ENCODE measurements around the gene LSM3. TPM values are rescaled to one million over a fixed set of nuclear protein-coding genes. Genes with fewer than 3 reads are reported as not detected.

Gene LSM3
- total RNA-seq, 1 donor, result 15.6 TPM

DNA sequence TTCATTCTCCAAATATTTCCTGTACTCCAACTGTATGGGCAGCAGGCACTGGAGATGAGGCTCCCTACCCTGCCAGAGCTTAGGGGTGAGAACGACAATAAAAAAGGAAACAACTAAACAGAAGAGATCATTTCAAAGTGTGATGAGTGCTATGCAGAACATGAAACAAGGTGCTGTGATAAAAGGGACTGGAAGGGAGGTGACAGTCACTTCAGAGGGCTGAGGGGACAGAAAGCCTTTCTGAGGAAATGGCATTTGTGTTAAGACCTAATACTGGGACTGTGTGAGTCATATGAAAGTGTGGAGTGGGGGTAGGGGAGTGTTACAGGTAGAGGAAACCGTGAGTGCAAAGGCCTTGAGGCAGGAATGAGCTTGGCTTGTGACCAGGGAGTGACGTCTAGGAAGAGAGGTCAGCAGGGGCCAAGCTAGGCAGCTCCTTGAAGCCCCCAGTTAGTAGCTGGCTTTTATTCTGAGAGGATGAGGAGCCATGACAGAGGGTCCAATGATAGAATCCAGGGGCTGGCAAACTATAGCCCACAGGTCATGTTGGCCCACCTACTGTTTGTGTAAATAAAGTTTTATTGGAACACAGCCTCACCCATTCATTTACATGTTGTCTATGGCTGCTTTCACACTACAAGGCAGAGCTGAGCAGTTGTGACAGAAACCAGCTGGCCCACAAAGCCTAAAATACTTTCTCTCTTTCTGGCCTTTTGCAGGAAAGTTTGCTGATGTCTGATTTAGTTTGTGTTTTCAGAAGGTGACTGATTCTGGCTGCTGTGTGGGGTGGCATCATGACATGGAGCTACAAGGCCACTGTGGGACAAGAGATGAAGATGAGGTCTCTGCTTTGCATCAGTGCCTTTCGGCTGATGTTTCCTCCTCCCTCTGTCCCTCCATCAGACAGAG, 56.6 kb downstream of the LSM3 start:
- TF ChIP-seq CTCF (IDR thresholded peaks at IDR 0.05; ENCODE audit: insufficient read depth, low read length), result no peak
- no peak overlapping the region for H3K4me3 ChIP-seq (ENCODE audit: low read depth, low read length)
- DNase-seq (ENCODE audit: low read depth), result peak; percentile 22

- no peak for DNase-seq (ENCODE audit: low read depth)
- no peak for TF ChIP-seq CTCF (IDR thresholded peaks at IDR 0.05; ENCODE audit: insufficient read depth, low read length)
These were observed 57.3 kb downstream of the LSM3 start for GRCh38 chr3:14235912-14236295.

DNA sequence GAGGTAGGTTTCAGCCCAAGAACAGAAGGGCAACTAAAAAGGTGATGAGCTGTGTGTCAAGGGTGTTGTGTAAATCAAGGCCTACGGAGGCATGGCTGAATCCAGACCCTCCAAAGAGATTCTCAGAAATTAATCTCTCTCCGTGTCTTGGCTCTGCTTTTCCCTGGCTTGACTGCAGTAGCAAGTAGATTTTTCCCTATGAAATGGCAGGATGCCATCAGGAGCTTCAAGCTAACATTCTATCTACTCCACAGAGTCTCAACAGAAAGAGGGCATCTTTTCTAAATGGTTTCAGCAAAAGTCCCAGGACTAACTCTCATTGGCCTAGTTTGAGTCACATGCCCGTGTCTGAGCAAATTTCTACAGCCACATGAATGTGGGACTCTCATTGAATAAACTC, 58.3 kb downstream of the LSM3 start:
- no peak for TF ChIP-seq CTCF (IDR thresholded peaks at IDR 0.05; ENCODE audit: insufficient read depth, low read length)
- H3K4me3 ChIP-seq (ENCODE audit: low read depth, low read length), result no peak overlapping the region
- DNase-seq (ENCODE audit: low read depth), result no peak

More at GRCh38 chr3:14235912-14236295, 57.3 kb downstream of the LSM3 start:
- no peak overlapping the region for H3K4me3 ChIP-seq (ENCODE audit: low read depth, low read length)

DNA sequence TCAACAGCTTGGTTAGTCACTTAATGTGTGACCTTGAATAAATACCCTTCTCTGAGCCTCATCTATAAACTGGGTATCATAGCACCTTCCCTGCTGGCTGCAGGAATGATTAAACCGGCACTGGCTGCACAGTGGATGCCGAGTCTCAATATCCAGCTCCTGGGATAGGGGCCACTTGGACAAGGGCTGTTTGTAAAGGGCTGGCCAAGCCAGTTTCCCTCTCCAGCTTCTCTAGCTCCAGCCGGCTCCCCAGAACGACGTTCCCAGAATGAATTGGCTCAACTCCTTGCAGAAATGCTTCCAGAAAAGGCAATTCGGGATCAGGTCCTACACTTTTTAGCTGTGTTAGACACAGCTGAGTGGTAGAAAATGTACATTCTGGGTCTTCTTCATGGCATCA, 58.8 kb downstream of the LSM3 start:
- no peak for TF ChIP-seq CTCF (IDR thresholded peaks at IDR 0.05; ENCODE audit: insufficient read depth, low read length)
- no peak overlapping the region for H3K4me3 ChIP-seq (ENCODE audit: low read depth, low read length)
- no peak for DNase-seq (ENCODE audit: low read depth)

GRCh38 chr3:14238356-14238755, 59.7 kb downstream of the LSM3 start:
- TF ChIP-seq CTCF (IDR thresholded peaks at IDR 0.05; ENCODE audit: insufficient read depth, low read length), result no peak
- H3K4me3 ChIP-seq (ENCODE audit: low read depth, low read length), result no peak overlapping the region

DNA sequence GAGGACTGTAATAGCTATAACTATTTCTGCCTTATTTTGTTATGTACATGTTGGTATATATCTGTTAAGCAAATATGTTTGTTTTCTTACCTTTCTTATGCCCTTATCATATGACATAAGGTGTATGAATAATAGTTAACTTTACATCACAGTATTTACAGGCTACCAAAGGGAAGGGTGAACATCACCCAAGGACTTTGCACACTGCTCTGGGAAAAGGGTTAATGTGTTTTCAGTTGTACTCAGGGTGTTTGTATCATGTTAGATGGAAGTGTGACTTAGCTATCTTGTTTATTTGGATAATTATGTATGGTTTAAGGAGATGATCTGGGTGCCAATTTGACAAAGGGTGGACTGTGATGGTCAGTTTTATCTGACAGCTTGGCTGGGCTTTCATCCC, 60.3 kb downstream of the LSM3 start:
- no peak for TF ChIP-seq CTCF (IDR thresholded peaks at IDR 0.05; ENCODE audit: insufficient read depth, low read length)
- no peak overlapping the region for H3K4me3 ChIP-seq (ENCODE audit: low read depth, low read length)
- no peak for DNase-seq (ENCODE audit: low read depth)

More at GRCh38 chr3:14238356-14238755, 59.7 kb downstream of the LSM3 start:
- DNase-seq (ENCODE audit: low read depth), result no peak
